H1 (cell line): ENCODE measurements around the gene GNAT1. TPM values are rescaled to one million over a fixed set of nuclear protein-coding genes. Genes with fewer than 3 reads are reported as not detected.

Experiments
- CTBP2 ChIP-seq: IDR thresholded peaks from 2 replicates; pipeline ENCODE4 v1.7.0; 2011; ENCODE audit warnings: borderline replicate concordance, mild to moderate bottlenecking, moderate library complexity, mixed read lengths, low read length; ENCODE audit not compliant: insufficient read depth, insufficient read length
- CTCF ChIP-seq, 3 experiments: IDR thresholded peaks; 1 replicate in 2 of 3; 2 replicates in 1 of 3; pipeline versions ENCODE4 v1.5.1 to v1.6.1; 2011; ENCODE audit warnings: low read length in 3 of 3, mild to moderate bottlenecking in 3 of 3, inconsistent platforms in 2 of 3, low read depth in 1 of 3, moderate library complexity in 1 of 3; ENCODE audit not compliant: insufficient read depth in 1 of 3; ENCODE audit errors: control extremely low read depth in 1 of 3
- HDAC6 ChIP-seq: IDR thresholded peaks from one replicate; pipeline ENCODE4 v1.7.1; 2012; ENCODE audit warnings: low read depth, mild to moderate bottlenecking, inconsistent platforms, low read length, moderate library complexity
- RAD21 ChIP-seq, 2 experiments: IDR thresholded peaks in 1 of 2; conservative IDR thresholded peaks in 1 of 2; 2 replicates each; pipeline ENCODE4 v1.6.1; 2011; ENCODE audit warnings: low read depth in 2 of 2, low read length in 2 of 2, improper control_type of control experiment in 1 of 2, inconsistent platforms in 1 of 2, mild to moderate bottlenecking in 1 of 2, moderate library complexity in 1 of 2
- TAF7 ChIP-seq: optimal IDR thresholded peaks from 2 replicates; pipeline ENCODE3; 2011; ENCODE audit warnings: low read depth, mild to moderate bottlenecking, inconsistent platforms, low read length, moderate library complexity, borderline replicate concordance
- USF2 ChIP-seq: IDR thresholded peaks from 2 replicates; pipeline ENCODE4 v1.6.1; 2011; ENCODE audit warnings: low read length, improper control_type of control experiment
- polyA plus RNA-seq, 7 experiments: library from polyadenylated mRNA; depleted of rRNA in 3 of 7; stranded (reverse) in 5 of 7; unstranded in 2 of 7; fragments of >200 nt in 5 of 7; fragments of 200-250 nt in 2 of 7; gene quantifications; 1 replicate in 5 of 7; 2 replicates in 1 of 7; 4 replicates in 1 of 7; pipeline versions ENCODE4 v1.2.1 to v1.2.3, GENCODE V29; 2011 to 2013; ENCODE audit warnings: missing spikeins in 2 of 7, mixed read lengths in 2 of 7
- total RNA-seq: library from RNA; stranded (reverse); fragmentation: NEBNext Ultra II Directional; extraction: Animal tissue kit (Norgen Biotek cat#: 25700); gene quantifications from 2 replicates; pipeline ENCODE4 v1.2.1, GENCODE V29; 2021

Gene GNAT1
- total and polyA plus RNA-seq, 2 of the 8 experiments (the other 6 are each of a cell fraction or from before 2014, with no cell fraction given) = 0.08 TPM; not detected in 1

GRCh38 chr3:50212502-50212901 is 21.1 kb downstream of the GNAT1 start (continued):
- TF ChIP-seq RAD21 (IDR thresholded peaks at IDR 0.05 in 1 of 2, conservative IDR thresholded peaks at IDR 0.05 in 1 of 2; ENCODE audit: low read depth in 2 of 2, low read length in 2 of 2) (peak in 1 of 2 experiments; percentile 28; a peak in 2 of 4 replicates), CTCF (IDR thresholded peaks at IDR 0.05; ENCODE audit: control extremely low read depth in 1 of 3, insufficient read depth in 1 of 3, low read depth in 1 of 3, low read length in 3 of 3) (peak in 2 of 3 experiments; percentile 40 to 66; a peak in 3 of 4 replicates), TAF7 (no peak), HDAC6 (no peak), USF2 (no peak), CTBP2 (no peak)
